ENCODE results near the gene PPP1R9A.
"Not testable (repeated sequence)": the region's sequence is repeated elsewhere in the genome, so short reads cannot be mapped to it uniquely, and the experiment has no call there.

Gene PPP1R9A

GRCh38 chr7:94980418-94981142 is 73.2 kb downstream of the PPP1R9A start:
- peak; percentile 74 for DNase-seq

DNA sequence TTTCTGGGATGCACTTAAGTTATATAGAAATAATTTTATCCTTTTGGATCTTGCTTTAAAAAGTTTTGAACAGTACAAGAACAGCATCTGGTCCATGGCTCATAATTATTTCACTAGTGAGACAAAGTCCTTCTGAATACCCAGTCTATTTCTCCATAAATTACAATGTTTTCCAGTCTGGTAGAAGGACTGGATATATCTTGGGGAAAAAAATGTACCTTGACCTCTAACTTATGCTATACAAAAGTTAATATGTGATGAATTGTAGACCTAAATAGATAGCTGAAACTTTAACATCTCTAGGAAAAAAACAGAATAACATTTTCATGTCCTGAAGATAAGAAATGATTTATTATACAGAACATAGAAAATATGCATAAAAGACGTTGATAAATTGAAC is 88.5 kb downstream of the PPP1R9A start:
- DNase-seq = no peak

- DNase-seq = no peak
Measured at GRCh38 chr7:94996369-94996768, 89.0 kb downstream of the PPP1R9A start.

DNA sequence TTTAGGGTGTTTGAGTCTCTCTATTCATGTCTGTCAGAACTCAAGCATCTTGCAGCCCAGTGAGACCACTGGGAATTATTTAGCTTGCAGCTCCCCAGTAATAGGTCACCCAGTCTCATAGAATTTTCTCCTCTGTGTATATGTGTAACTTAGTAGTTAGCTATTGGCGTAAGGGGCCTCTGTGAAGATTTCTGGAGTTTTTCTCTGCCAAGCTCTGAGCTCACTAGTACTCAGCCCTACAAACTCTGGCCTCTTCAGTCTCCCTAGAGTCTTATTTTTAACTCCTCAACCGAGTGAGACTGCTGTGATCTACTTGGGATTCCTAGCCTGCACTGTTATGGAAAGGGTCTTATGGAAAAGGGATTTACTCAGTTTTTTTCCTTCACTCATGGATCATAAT is 90.2 kb downstream of the PPP1R9A start:
- no peak for DNase-seq

DNA sequence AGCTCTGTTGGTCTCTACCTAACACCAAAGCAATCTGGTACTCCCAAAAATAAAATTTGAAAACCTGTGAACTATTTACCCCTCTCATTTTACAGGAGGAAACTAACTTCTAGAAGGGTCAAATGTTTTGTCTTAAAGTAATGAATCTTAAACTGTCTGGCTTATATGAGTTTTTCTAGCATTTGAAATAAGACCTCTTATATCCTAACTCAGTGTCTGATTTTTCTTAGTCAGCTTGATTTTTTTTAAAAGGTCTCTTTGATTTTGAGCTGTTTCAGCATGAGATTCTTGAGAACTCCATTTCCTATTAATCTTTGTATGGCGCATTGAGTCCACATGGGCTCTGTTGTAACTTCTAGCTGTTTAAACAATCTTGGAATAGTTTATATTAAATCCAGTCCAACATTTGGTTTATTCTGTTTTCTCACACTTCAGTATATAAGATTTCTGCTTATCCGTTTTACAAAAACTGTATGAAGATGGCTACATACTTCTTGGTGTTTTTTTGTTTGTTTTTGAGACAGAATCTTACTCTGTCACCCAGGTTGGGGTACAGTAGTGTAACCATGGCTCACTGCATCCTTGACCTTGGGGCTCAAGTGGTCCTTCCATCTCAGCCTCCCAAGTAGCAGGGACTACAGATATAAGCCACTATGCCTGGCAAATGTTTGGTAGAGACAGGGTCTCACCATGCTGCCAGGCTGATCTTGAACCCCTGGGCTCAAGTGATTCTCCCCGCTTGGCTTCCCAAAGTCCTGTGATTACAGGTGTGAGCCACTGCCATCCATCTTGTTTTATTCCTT is 91.1 kb downstream of the PPP1R9A start:
- no peak for DNase-seq

- no peak for DNase-seq
Measured at GRCh38 chr7:94999069-94999351, 91.6 kb downstream of the PPP1R9A start.

GRCh38 chr7:94999601-95000000 is 92.2 kb downstream of the PPP1R9A start:
- DNase-seq = not testable (repeated sequence)

DNA sequence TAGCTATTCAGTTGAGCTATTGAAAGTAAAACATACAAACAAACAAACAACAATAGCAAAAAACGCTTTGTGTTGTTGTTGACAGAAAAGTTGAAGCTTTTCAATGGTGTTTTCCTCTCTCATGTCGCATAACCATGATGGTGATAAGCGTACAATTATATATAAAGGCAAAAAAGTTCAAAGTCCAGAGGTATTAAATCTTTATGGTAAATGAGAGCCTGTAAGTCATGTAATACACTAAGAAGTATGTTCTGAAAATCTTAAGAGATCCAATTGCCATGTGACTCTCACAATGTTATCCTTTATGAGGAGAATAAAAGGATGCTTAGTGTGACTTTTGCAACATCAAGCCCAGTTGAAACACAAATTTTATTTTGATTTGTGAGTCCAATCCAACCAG is 93.9 kb downstream of the PPP1R9A start:
- DNase-seq = no peak

DNA sequence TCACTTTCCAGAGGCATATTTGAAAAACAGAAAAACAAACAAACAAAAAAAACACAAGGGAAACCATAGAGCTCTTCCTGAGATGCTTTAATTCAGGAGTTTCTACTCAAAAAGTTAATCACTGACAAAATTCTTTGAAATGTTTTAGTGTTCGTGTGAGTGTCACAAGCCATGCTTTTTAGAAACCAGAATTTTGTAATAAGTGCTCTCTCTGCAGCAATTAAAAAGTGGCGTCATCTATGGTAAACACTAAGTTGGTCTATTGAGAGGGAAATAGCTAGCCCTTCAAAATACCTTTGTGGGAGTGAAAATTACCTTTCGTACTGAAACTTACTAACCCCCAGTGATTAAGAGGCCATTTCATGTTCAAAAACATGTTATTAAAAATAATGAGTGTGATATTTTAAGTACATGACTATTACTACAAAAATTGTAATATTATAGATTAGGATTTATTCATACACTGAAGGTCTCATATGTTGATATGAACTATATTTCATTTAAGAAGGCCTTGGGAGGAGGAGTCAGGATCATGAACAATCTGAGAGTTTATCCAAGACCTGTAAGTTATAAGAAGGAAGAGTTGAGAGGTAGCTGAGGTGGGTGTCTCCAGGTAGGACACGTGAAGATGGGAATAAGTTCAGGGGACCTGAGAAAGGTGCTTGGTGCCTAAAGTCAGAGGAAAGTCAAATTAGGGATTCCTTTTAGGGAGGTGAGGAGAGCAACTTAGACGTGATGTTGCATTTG is 94.6 kb downstream of the PPP1R9A start:
- DNase-seq = no peak

DNA sequence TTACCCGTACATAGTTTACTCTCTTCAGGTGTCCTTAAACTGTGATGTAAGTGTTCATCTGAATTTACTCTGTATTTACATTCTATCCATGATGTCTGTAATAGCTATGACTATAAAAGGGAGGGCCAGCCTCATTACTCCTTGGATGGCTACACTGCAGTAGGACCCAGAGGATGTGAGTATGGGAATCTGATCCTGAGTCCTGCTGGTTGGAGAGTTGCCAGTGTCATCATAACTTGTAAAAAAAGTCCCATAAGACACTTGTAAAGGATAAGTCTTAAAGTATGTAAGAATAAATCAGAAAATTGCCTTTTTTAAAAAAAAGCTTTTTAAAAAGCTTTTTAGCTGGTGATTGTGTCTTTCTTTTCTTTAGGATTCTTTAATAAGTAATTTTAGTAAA is 95.4 kb downstream of the PPP1R9A start:
- peak; percentile 9 for DNase-seq

DNA sequence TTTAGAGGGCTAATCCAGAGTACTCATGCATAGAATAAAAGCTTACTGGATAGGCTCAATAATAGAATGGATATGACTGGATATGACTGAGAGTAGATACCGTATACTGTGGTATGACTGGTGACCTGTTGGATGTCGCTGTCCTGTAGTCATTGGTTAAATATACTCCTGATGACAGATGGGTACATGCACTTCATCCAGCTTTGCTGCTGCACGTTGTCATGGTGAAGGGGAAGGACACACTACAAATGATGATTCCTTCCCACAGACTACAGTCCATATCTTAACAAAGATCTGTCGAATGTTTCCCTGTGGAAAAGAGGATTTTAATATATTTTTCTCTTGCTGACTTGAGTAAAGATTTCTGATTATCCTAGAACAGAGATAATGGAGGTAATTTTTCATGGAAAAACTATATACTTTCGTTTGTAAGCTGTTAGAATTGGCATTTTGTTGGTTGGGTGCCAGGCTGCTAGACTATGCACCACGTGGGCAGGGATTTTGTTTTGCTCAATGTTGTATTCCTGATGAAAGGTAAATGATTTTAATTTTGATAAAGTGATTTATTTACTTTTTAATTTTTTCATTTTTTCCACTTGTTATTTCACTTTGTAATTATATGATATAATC is 97.3 kb downstream of the PPP1R9A start:
- DNase-seq = peak; percentile 80

DNA sequence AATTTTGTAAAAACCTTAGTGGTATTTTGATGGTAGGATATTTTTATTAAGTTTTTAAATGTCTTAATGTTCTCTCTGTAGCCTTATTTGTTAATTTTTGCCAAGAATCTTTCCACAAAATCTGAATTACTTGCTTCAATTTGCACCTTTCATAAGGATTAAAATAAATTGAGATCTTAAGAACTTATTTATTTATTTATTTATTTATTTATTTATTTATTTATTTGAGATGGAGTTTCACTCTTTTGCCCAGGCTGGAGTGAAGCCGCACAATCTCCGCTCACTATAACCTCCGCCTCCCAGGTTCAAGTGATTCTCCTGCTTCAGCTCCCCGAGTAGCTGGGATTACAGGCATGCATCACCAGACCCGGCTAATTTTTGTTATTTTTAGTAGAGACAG is 98.6 kb downstream of the PPP1R9A start:
- no peak for DNase-seq

GRCh38 chr7:95008773-95009172 is 101.4 kb downstream of the PPP1R9A start:
- not testable (repeated sequence) for DNase-seq

GRCh38 chr7:95011146-95011928 is 103.9 kb downstream of the PPP1R9A start:
- no peak for DNase-seq

GRCh38 chr7:95011995-95012394 is 104.6 kb downstream of the PPP1R9A start:
- no peak for DNase-seq

DNA sequence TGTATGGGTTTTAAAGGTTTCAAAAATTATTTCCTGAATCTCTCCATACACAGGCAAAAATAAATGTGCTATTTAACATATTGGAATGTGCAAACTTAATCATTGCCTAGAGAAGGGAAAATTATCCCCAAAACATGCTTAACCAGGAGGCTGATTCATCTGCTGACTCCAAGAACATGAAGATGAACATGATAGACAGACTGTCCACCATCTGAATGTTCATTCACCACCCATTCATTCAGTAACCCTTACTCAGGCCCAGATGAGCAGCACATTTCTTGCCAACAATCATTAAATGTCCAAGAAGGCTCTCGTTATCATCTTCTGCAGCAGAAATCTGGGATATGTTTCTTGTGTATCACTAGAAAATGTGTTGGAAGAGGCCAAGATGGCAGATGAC is 110.6 kb downstream of the PPP1R9A start:
- no peak for DNase-seq

GRCh38 chr7:95026018-95026417 is 118.6 kb downstream of the PPP1R9A start:
- DNase-seq = no peak

- peak; percentile 32 for DNase-seq
Measured at GRCh38 chr7:95026421-95027072, 119.2 kb downstream of the PPP1R9A start.

- DNase-seq = no peak
Measured at GRCh38 chr7:95027234-95027872, 120.0 kb downstream of the PPP1R9A start.

DNA sequence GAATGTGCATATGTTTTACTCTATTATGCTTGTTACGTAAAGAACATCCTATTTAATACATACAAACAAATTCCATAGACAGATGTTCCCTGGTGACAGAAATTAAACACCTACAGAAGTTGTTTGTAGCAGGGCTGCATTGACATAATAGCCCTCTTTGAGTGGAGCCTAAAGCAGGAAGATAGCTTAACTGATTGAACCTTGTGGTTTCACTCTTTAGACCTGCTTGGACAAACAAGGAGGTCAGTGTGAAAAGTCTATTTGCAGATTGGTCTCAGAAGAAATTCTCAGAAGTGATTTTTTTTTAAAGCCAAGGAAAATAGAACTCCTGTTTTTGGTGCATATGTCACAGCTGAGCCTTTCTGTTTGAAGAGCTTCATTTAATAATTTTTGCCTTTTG is 121.3 kb downstream of the PPP1R9A start:
- DNase-seq = peak; percentile 27

DNA sequence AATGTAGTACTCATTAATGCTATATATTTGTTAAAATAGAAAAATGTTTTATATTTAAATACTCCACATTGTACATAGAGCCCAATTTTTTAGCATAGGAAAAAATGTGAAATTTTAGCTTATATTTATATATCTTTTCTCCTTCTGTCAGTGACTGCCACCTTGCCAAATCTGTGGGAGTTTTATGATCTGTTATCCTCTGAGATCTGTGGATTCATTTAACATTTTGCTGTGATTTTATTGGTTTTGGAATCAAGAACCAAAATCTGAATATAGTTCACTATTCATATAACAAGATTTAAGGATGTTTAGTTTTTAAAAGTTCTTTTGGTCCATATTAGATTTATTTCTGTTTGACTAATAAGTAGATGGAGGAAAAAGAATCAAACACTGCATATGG is 127.9 kb downstream of the PPP1R9A start:
- no peak for DNase-seq

DNA sequence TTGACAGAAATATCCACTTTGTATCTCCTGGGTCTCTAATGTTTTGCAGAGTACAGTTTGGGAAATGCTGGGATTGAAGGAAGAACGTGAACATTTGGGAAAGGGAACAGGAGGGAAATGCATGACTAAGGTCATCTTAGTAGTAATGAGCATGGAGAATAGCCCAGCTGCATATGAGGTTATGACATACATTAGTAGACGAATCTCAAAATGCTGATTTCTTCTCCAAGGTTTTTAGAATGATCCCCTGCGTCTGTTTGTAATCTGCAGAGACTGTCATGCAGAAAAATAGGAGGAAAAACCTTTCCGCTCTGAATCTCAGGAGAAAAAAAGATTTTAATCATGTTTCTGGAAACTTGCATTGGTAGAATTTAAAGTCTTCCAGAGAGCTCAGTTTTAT is 133.6 kb downstream of the PPP1R9A start:
- DNase-seq = no peak

Data from DMS53 (cell line).